ENCODE measurements around the gene PRKCD.
"Not testable (repeated sequence)": the region's sequence is repeated elsewhere in the genome, so short reads cannot be mapped to it uniquely, and the experiment has no call there.

PRKCD gene

GRCh38 chr3:53137835-53138446 is 23.1 kb upstream of the PRKCD start:
- FAIRE-seq: no peak
- DNase-seq (ENCODE audit: extremely low spot score, insufficient read length, low read depth): no peak

- no peak for DNase-seq (ENCODE audit: extremely low spot score, insufficient read length, low read depth)
- FAIRE-seq: no peak
Observed at GRCh38 chr3:53139906-53140846, 20.8 kb upstream of the PRKCD start.

- FAIRE-seq: no peak
- no peak for DNase-seq (ENCODE audit: extremely low spot score, insufficient read length, low read depth)
Observed at GRCh38 chr3:53140847-53141845, 19.9 kb upstream of the PRKCD start.

GRCh38 chr3:53142986-53143385 is 18.0 kb upstream of the PRKCD start:
- DNase-seq (ENCODE audit: extremely low spot score, insufficient read length, low read depth) (no peak), FAIRE-seq (no peak)

GRCh38 chr3:53144446-53144845 is 16.6 kb upstream of the PRKCD start:
- DNase-seq (ENCODE audit: extremely low spot score, insufficient read length, low read depth): no peak
- FAIRE-seq: no peak

- DNase-seq (ENCODE audit: extremely low spot score, insufficient read length, low read depth) (no peak), FAIRE-seq (no peak)
Observed at GRCh38 chr3:53144862-53145712, 15.9 kb upstream of the PRKCD start.

GRCh38 chr3:53145713-53146080 is 15.3 kb upstream of the PRKCD start:
- no peak for FAIRE-seq
- DNase-seq (ENCODE audit: extremely low spot score, insufficient read length, low read depth): no peak

GRCh38 chr3:53146319-53146891 is 14.6 kb upstream of the PRKCD start:
- FAIRE-seq: no peak
- no peak for DNase-seq (ENCODE audit: extremely low spot score, insufficient read length, low read depth)

GRCh38 chr3:53147151-53147902 is 13.7 kb upstream of the PRKCD start:
- FAIRE-seq (no peak), DNase-seq (ENCODE audit: extremely low spot score, insufficient read length, low read depth) (no peak)

GRCh38 chr3:53147903-53148400 is 13.1 kb upstream of the PRKCD start:
- FAIRE-seq: no peak
- DNase-seq (ENCODE audit: extremely low spot score, insufficient read length, low read depth): no peak

- FAIRE-seq: no peak
- no peak for DNase-seq (ENCODE audit: extremely low spot score, insufficient read length, low read depth)
Observed at GRCh38 chr3:53149006-53149690, 11.9 kb upstream of the PRKCD start.

- no peak for DNase-seq (ENCODE audit: extremely low spot score, insufficient read length, low read depth)
- no peak for FAIRE-seq
Observed at GRCh38 chr3:53149699-53150098, 11.3 kb upstream of the PRKCD start.

- FAIRE-seq (no peak), DNase-seq (ENCODE audit: extremely low spot score, insufficient read length, low read depth) (no peak)
Observed at GRCh38 chr3:53150247-53151085, 10.5 kb upstream of the PRKCD start.

- not testable (repeated sequence) for DNase-seq (ENCODE audit: extremely low spot score, insufficient read length, low read depth); FAIRE-seq
Observed at GRCh38 chr3:53151086-53151438, 9.9 kb upstream of the PRKCD start.

GRCh38 chr3:53151465-53151864 is 9.5 kb upstream of the PRKCD start:
- no peak for DNase-seq (ENCODE audit: extremely low spot score, insufficient read length, low read depth)
- FAIRE-seq: no peak

GRCh38 chr3:53151870-53152660 is 8.9 kb upstream of the PRKCD start:
- FAIRE-seq (no peak), DNase-seq (ENCODE audit: extremely low spot score, insufficient read length, low read depth) (no peak)
